C4-2B (cell line): Measurements from ENCODE around the gene FOS.

ENCODE experiments used
- CTCF ChIP-seq: fragments of 450-650 bp; conservative IDR thresholded peaks from 2 replicates; pipeline ENCODE4 v1.5.1; 2017; ENCODE audit warnings: mild to moderate bottlenecking
- ZFX ChIP-seq: fragments of 450-650 bp; IDR thresholded peaks from 2 replicates; pipeline ENCODE4 v1.6.1; 2017

DNA sequence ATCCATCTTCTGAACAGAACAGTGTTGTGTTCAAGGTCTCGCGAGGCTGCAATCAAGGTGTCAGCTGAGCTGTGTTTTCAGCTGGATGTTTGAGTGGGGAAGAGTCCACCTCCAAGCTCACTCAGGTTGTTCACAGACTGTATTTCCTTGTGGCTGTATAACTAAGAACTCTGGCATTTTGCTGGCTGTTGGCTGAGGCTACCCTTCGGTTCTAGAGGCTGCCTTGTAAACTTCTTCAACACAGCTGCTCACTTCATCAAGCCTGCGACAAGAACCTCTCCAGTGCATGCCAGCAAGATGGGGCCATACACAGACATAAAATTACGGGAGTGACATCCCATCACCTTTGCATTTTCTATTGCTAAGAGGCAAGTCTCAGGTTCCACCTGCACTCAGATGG is 12.7 kb downstream of the FOS start:
- TF ChIP-seq CTCF = no peak
- TF ChIP-seq ZFX = no peak
